Osteocyte (in vitro differentiated cells): Measurements from ENCODE around the gene LIX1. TPM values are rescaled to one million over a fixed set of nuclear protein-coding genes. Genes with fewer than 3 reads are reported as not detected.
"Not testable (repeated sequence)": the region's sequence is repeated elsewhere in the genome, so short reads cannot be mapped to it uniquely, and the experiment has no call there.

Source experiments
- DNase-seq: peaks from one replicate; pipeline ENCODE4 v3.0.0; 2021; ENCODE audit warnings: mixed read lengths; ENCODE audit not compliant: unreplicated experiment; ENCODE audit errors: extremely low spot score
- H3K27ac Mint-ChIP-seq: one replicate; pipeline ENCODE4 v1.8.0; 2021; ENCODE audit warnings: mild to moderate bottlenecking, mixed read lengths; ENCODE audit not compliant: unreplicated experiment
- H3K27me3 Mint-ChIP-seq: one replicate; pipeline ENCODE4 v1.8.0; 2021; ENCODE audit warnings: mixed read lengths; ENCODE audit not compliant: unreplicated experiment
- H3K36me3 Mint-ChIP-seq: one replicate; pipeline ENCODE4 v1.8.0; 2021; ENCODE audit warnings: mixed read lengths; ENCODE audit not compliant: unreplicated experiment
- H3K4me1 Mint-ChIP-seq: one replicate; pipeline ENCODE4 v1.8.0; 2021; ENCODE audit warnings: mixed read lengths; ENCODE audit not compliant: unreplicated experiment
- H3K4me3 Mint-ChIP-seq: one replicate; pipeline ENCODE4 v1.8.0; 2021; ENCODE audit warnings: mild to moderate bottlenecking, moderate library complexity, mixed read lengths; ENCODE audit not compliant: unreplicated experiment
- H3K9me3 Mint-ChIP-seq: one replicate; pipeline ENCODE4 v1.8.0; 2021; ENCODE audit warnings: mixed read lengths; ENCODE audit not compliant: unreplicated experiment
- CTCF ChIP-seq: fragments of 200-600 bp; sonication (generic); IDR thresholded peaks from 2 replicates; pipeline ENCODE4 v1.5.0; 2021; ENCODE audit warnings: antibody characterized with exemption, mild to moderate bottlenecking, moderate library complexity
- total RNA-seq: library from RNA; stranded (reverse); gene quantifications from 2 replicates; pipeline ENCODE4 v1.2.1, GENCODE V29; 2021

The LIX1 gene
- total RNA-seq, 1 donor from 2014 or later: 0.48 TPM

GRCh38 chr5:97089149-97089801, 53.1 kb downstream of the LIX1 start:
- H3K4me1 Mint-ChIP-seq: no peaks in the 10 kb centered on the region
- no peak overlapping the region for H3K4me3 Mint-ChIP-seq
- H3K27me3 Mint-ChIP-seq: peaks cover 33% of the 10 kb centered on the region
- H3K9me3 Mint-ChIP-seq: no peaks in the 10 kb centered on the region
- no peak for TF ChIP-seq CTCF
- no peaks in the 10 kb centered on the region for H3K36me3 Mint-ChIP-seq
- no peak for DNase-seq
- no peak overlapping the region for H3K27ac Mint-ChIP-seq

DNA sequence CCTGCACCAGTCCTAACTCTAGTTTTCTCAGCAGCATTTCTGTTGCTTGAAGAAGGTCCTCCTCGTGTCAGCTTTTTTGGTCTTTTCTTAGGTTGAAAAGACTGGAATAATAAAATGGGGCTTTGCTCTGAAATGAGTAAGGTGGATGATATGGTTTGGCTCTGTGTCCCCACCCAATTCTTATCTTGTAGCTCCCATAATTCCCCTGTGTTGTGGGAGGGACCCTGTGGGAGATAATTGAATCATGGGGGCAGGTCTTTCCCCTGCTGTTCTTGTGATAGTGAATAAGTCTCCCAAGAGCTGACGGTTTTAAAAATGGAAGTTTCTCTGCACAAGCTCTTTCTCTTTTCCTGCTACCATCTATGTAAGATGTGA, 53.6 kb downstream of the LIX1 start:
- no peak overlapping the region for H3K4me3 Mint-ChIP-seq
- H3K4me1 Mint-ChIP-seq: no peaks in the 10 kb centered on the region
- H3K27me3 Mint-ChIP-seq: peaks cover 33% of the 10 kb centered on the region
- TF ChIP-seq CTCF: no peak
- H3K36me3 Mint-ChIP-seq: no peaks in the 10 kb centered on the region
- no peaks in the 10 kb centered on the region for H3K9me3 Mint-ChIP-seq
- no peak for DNase-seq
- no peak overlapping the region for H3K27ac Mint-ChIP-seq

- TF ChIP-seq CTCF: no peak
- DNase-seq: no peak
- no peak overlapping the region for H3K4me3 Mint-ChIP-seq
Observed at GRCh38 chr5:97087138-97087537, 55.3 kb downstream of the LIX1 start.

DNA sequence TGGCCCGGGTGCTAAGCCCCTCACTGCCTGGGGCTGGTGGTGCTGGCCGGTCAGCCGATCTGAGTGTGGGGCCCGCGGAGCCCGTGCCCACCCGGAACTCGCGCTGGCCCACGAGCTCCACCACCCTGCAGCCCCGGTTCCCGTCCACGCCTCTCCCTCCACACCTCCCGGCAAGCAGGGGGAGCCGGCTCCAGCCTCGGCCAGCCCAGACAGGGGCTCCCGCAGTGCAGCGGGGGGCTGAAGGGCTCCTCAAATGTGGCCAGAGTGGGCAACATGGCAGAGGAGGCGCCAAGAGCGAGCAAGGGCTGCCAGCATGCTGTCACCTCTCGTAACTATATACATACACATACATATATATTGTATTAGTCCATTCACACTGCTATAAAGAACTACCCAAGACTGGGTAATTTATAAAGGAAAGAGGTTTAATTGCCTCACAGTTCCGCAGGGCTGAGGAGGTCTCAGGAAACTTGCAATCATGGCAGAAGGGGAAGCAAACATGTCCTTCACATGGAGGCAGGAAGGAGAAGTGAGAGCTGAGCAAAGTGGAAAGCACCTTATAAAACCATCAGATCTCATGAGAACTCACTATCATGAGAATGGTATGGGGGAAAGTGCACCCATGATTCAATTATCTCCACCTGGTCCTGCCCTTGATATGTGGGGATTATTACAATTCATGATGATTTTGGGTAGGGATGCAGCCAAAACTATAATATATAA, 56.8 kb downstream of the LIX1 start:
- no peaks in the 10 kb centered on the region for H3K9me3 Mint-ChIP-seq
- H3K4me3 Mint-ChIP-seq: no peak overlapping the region
- no peaks in the 10 kb centered on the region for H3K36me3 Mint-ChIP-seq
- TF ChIP-seq CTCF: no peak
- no peak overlapping the region for H3K27ac Mint-ChIP-seq
- H3K27me3 Mint-ChIP-seq: peaks cover 26% of the 10 kb centered on the region
- DNase-seq: no peak
- no peaks in the 10 kb centered on the region for H3K4me1 Mint-ChIP-seq

More at GRCh38 chr5:97087138-97087537, 55.3 kb downstream of the LIX1 start:
- Mint-ChIP-seq H3K27ac (no peak overlapping the region), H3K36me3 (no peaks in the 10 kb centered on the region), H3K4me1 (no peaks in the 10 kb centered on the region), H3K27me3 (peaks cover 29% of the 10 kb centered on the region), H3K9me3 (no peaks in the 10 kb centered on the region)

- H3K4me1 Mint-ChIP-seq, H3K9me3 Mint-ChIP-seq, H3K4me3 Mint-ChIP-seq, H3K27ac Mint-ChIP-seq, DNase-seq, H3K36me3 Mint-ChIP-seq: not testable (repeated sequence)
- peaks cover 20% of the 10 kb centered on the region for H3K27me3 Mint-ChIP-seq
Observed at GRCh38 chr5:97084782-97085458, 57.5 kb downstream of the LIX1 start.
